Smooth muscle cell of the coronary artery (primary cell): Measurements from ENCODE around the gene HIGD1A. TPM values are rescaled to one million over a fixed set of nuclear protein-coding genes. Genes with fewer than 3 reads are reported as not detected.

Experiments
- total RNA-seq: library from RNA; depleted of rRNA; stranded (reverse); fragments of >200 nt; gene quantifications from 2 replicates; pipeline ENCODE4 v1.2.3, GENCODE V29; 2014; ENCODE audit warnings: low replicate concordance

HIGD1A gene
- total RNA-seq = 64.6 and 146 TPM in 2 replicates

GRCh38 chr3:42804106-42804830 is at the start of gene HIGD1A:
Gene HIGD1A (minus strand): TSS chr3:42804490. CDS start chr3:42794253, 10,237 bp downstream.

DNA sequence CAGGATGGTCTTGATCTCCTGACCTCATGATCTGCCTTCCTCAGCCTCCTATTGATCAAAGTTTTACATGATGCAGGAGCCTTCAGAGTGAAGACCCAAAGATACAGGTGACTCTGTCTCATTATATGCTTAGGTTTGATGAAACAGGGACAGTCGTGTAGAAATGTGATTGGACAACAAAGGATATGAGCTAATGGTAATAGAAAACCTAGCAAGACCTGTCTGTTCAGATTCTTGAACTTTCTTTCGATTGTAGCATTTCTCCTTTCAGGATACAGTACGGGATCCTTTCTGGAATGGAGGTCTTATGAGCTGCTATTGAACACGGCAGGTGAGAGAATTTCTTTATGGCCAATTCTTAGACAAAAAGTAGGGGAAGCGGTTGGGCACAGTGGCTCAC is 4.9 kb upstream of the HIGD1A start, which contains the start of gene ACKR2:
Gene ACKR2 (plus strand): TSS at position 244 of the 400 bp plus-strand sequence. CDS start 55,058 bp downstream, outside the sequence.

GRCh38 chr3:42772670-42773408 is 31.5 kb downstream of the HIGD1A start, which contains the start of gene CCDC13:
Gene CCDC13 (minus strand): TSS chr3:42773253. CDS start chr3:42758345, 14,908 bp downstream.

Other genes starting within 250 kb of the HIGD1A start
- gene SEC22C, start 222.5 kb downstream of the HIGD1A start, total RNA-seq = 34.9 and 41.1 TPM in 2 replicates
- gene SS18L2, start 213.6 kb downstream of the HIGD1A start, total RNA-seq = 21.6 and 21.9 TPM in 2 replicates
- gene NKTR, start 203.8 kb downstream of the HIGD1A start, total RNA-seq = 26.0 and 36.5 TPM in 2 replicates
- gene ZBTB47, start 150.8 kb downstream of the HIGD1A start, total RNA-seq = 22.5 and 44.0 TPM in 2 replicates
- gene KLHL40, start 119.0 kb downstream of the HIGD1A start, total RNA-seq = not detected in 2 replicates
- gene HHATL, start 101.7 kb downstream of the HIGD1A start, total RNA-seq = not detected in 2 replicates
- 0.23 and 0.47 TPM in 2 replicates for gene CCDC13, start 31.2 kb downstream of the HIGD1A start, total RNA-seq
- gene ACKR2, start 5.0 kb upstream of the HIGD1A start, total RNA-seq = 0.15 and 0.35 TPM in 2 replicates
- not detected in 2 replicates for gene CYP8B1, start 71.4 kb upstream of the HIGD1A start, total RNA-seq
- gene ZNF662, start 101.7 kb upstream of the HIGD1A start, total RNA-seq = 0.47 and 0.60 TPM in 2 replicates
- 0.94 and 1.2 TPM in 2 replicates for gene GASK1A, start 174.8 kb upstream of the HIGD1A start, total RNA-seq